ENCODE data around the gene SMYD3.

Gene SMYD3

DNA sequence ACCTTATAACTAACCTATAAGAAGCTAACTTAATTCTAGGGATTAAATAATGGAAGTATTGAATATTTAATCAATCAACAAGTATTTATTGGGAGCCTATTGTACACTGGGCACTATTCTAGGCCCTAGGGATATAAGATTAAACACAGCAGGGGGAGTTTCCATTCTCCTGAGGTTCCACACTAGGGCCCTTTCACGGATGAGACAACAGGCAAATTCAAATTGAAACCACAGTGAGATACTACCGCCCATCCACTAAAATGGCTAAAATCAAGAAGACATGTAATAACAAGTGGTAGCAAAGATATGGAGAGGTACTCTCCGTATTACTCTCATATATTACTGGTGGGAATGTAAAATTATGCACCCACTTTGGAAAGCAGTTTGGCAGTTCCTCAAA, 677.9 kb downstream of the SMYD3 start:
- H3K27me3 ChIP-seq (ENCODE audit: low read length) = no peaks in the 10 kb centered on the region
- no peak overlapping the region for H3K4me2 ChIP-seq (ENCODE audit: low read depth, low read length, poor library complexity, severe bottlenecking)
- no peaks in the 10 kb centered on the region for H3K79me2 ChIP-seq (ENCODE audit: insufficient read depth, low read length)
- no peaks in the 10 kb centered on the region for H3K9me3 ChIP-seq (ENCODE audit: insufficient read depth, low read length)
- no peaks in the 10 kb centered on the region for H3K9me2 ChIP-seq (replicated peaks; ENCODE audit: insufficient read depth, low read length)
- H3K9ac ChIP-seq (ENCODE audit: low read length) = no peak overlapping the region
- no peak overlapping the region for H3K27ac ChIP-seq (ENCODE audit: low read depth, low read length)
- no peak overlapping the region for H2AFZ ChIP-seq (ENCODE audit: low read depth, low read length, severe bottlenecking)
- H3K4me3 ChIP-seq (ENCODE audit: insufficient read depth, low read length, poor library complexity, severe bottlenecking) = no peak overlapping the region
- H3K36me3 ChIP-seq (ENCODE audit: low read length) = no peaks in the 10 kb centered on the region
- H4K20me1 ChIP-seq (ENCODE audit: low read depth, low read length) = no peaks in the 10 kb centered on the region
- TF ChIP-seq, protein P1, sequence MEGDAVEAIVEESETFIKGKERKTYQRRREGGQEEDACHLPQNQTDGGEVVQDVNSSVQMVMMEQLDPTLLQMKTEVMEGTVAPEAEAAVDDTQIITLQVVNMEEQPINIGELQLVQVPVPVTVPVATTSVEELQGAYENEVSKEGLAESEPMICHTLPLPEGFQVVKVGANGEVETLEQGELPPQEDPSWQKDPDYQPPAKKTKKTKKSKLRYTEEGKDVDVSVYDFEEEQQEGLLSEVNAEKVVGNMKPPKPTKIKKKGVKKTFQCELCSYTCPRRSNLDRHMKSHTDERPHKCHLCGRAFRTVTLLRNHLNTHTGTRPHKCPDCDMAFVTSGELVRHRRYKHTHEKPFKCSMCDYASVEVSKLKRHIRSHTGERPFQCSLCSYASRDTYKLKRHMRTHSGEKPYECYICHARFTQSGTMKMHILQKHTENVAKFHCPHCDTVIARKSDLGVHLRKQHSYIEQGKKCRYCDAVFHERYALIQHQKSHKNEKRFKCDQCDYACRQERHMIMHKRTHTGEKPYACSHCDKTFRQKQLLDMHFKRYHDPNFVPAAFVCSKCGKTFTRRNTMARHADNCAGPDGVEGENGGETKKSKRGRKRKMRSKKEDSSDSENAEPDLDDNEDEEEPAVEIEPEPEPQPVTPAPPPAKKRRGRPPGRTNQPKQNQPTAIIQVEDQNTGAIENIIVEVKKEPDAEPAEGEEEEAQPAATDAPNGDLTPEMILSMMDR (IDR thresholded peaks at IDR 0.05; ENCODE audit: insufficient read depth, low read length, poor library complexity, severe bottlenecking) = no peak
- TF ChIP-seq EZH2phosphoT487 (conservative IDR thresholded peaks at IDR 0.05; ENCODE audit: low read length) = no peak
- no peaks in the 10 kb centered on the region for H3F3A ChIP-seq (ENCODE audit: insufficient read depth)

DNA sequence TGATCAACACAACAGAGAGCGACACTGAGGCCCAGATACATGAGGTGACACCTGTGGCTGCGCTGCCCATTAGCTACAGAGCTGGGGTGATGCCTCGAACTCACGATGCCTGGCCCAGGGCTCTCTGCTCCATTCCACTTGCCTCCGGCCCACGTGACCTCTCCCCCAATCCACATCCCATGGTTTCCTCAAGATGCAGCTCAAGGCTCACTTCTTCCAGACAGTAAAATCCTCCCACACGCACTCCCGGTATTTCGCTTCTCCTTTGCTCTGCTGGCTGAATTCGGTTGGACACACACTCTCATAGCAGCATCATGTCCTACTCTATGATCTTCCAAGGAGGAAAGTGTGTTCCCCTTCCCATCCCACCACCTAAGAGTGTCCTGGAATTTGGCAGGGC, 679.8 kb downstream of the SMYD3 start:
- H3K36me3 ChIP-seq (ENCODE audit: low read length) = no peaks in the 10 kb centered on the region
- H3K27ac ChIP-seq (ENCODE audit: low read depth, low read length) = no peak overlapping the region
- no peaks in the 10 kb centered on the region for H3K9me2 ChIP-seq (replicated peaks; ENCODE audit: insufficient read depth, low read length)
- H3K4me3 ChIP-seq (ENCODE audit: insufficient read depth, low read length, poor library complexity, severe bottlenecking) = no peak overlapping the region
- H3K9me3 ChIP-seq (ENCODE audit: insufficient read depth, low read length) = no peaks in the 10 kb centered on the region
- TF ChIP-seq, protein P1 (IDR thresholded peaks at IDR 0.05; ENCODE audit: insufficient read depth, low read length, poor library complexity, severe bottlenecking) = no peak
- TF ChIP-seq EZH2phosphoT487 (conservative IDR thresholded peaks at IDR 0.05; ENCODE audit: low read length) = no peak
- H2AFZ ChIP-seq (ENCODE audit: low read depth, low read length, severe bottlenecking) = no peak overlapping the region
- no peaks in the 10 kb centered on the region for H3K79me2 ChIP-seq (ENCODE audit: insufficient read depth, low read length)
- no peak overlapping the region for H3K9ac ChIP-seq (ENCODE audit: low read length)
- no peaks in the 10 kb centered on the region for H3K27me3 ChIP-seq (ENCODE audit: low read length)
- no peaks in the 10 kb centered on the region for H3F3A ChIP-seq (ENCODE audit: insufficient read depth)
- no peak overlapping the region for H3K4me2 ChIP-seq (ENCODE audit: low read depth, low read length, poor library complexity, severe bottlenecking)
- H4K20me1 ChIP-seq (ENCODE audit: low read depth, low read length) = no peaks in the 10 kb centered on the region

DNA sequence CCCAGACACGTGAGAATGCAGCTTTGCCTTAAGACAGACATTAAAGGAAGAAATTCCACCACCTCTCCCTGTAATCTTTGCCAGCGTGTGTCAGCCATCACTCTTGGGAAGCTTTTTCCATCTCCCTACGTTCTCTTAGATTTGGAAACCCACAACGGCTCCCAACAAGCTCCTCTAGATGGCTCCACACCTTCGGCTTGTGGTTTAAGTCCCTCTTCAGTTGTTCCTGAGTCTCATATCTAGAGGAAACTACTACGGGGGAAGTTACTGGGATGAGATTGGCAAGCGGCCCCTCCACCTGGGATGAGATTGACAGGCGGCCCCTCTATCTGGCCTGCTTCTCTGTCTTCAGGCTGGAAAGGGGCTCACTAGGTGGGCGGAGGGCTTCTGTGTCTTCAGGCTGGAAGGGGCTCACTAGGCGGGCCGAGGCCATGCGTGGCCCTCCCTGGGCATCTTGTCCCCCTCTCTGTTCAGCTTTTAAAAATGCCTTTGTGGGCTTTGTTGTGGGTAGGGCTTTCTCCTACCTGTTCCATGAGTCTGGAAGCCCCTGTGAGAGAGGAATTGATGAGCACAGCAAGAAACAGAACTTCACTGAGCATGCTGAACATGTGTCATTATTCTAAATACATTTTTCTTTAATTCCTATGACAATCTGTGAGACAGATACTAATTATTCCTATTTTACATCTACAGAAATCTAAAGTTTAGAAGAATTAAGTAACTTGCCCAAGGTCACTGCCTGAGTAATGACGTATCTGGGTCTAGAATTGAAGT, 681.8 kb downstream of the SMYD3 start:
- Histone ChIP-seq H3K9ac (ENCODE audit: low read length) (no peak overlapping the region), H3K9me2 (replicated peaks; ENCODE audit: insufficient read depth, low read length) (no peaks in the 10 kb centered on the region), H3K27ac (ENCODE audit: low read depth, low read length) (no peak overlapping the region), H3F3A (ENCODE audit: insufficient read depth) (no peaks in the 10 kb centered on the region), H2AFZ (ENCODE audit: low read depth, low read length, severe bottlenecking) (no peak overlapping the region), H3K9me3 (ENCODE audit: insufficient read depth, low read length) (no peaks in the 10 kb centered on the region), H3K79me2 (ENCODE audit: insufficient read depth, low read length) (no peaks in the 10 kb centered on the region), H3K4me2 (ENCODE audit: low read depth, low read length, poor library complexity, severe bottlenecking) (no peak overlapping the region), H4K20me1 (ENCODE audit: low read depth, low read length) (no peaks in the 10 kb centered on the region), H3K4me3 (ENCODE audit: insufficient read depth, low read length, poor library complexity, severe bottlenecking) (no peak overlapping the region), H3K27me3 (ENCODE audit: low read length) (no peaks in the 10 kb centered on the region), H3K36me3 (ENCODE audit: low read length) (no peaks in the 10 kb centered on the region)
- TF ChIP-seq, protein P1 (IDR thresholded peaks at IDR 0.05; ENCODE audit: insufficient read depth, low read length, poor library complexity, severe bottlenecking) = no peak
- TF ChIP-seq EZH2phosphoT487 (conservative IDR thresholded peaks at IDR 0.05; ENCODE audit: low read length) = no peak
